Measurements from ENCODE around the gene RRAGB.
"Not testable (repeated sequence)": the region's sequence is repeated elsewhere in the genome, so short reads cannot be mapped to it uniquely, and the experiment has no call there.

RRAGB gene

GRCh38 chrX:55774419-55774818 lies 56.9 kb downstream of the RRAGB start:
- DNase-seq = not testable (repeated sequence)

GRCh38 chrX:55777596-55777995 lies 60.0 kb downstream of the RRAGB start:
- DNase-seq = no peak

GRCh38 chrX:55778322-55778721 lies 60.8 kb downstream of the RRAGB start:
- DNase-seq = no peak

DNA sequence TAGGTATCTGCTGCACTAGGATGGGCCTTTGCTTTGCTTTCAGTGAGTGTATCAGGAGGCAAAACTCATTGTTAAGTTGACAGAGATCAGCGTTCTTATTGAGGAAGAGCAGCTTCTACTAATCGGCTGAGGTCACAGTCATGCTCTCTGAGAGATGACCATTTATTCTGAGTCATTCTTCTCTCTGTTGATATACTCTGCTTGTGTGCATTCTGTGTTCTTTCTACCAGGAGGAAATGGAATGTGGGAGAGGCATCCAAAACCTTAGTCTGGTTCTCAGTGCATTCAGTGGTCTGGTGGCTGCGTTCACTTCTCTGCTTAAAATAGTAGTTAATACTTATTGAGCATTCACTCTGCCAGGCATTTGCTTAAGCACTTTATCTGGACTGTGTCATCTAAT lies 66.2 kb downstream of the RRAGB start:
- no peak for DNase-seq

GRCh38 chrX:55787063-55787462 lies 69.5 kb downstream of the RRAGB start:
- no peak for DNase-seq

DNA sequence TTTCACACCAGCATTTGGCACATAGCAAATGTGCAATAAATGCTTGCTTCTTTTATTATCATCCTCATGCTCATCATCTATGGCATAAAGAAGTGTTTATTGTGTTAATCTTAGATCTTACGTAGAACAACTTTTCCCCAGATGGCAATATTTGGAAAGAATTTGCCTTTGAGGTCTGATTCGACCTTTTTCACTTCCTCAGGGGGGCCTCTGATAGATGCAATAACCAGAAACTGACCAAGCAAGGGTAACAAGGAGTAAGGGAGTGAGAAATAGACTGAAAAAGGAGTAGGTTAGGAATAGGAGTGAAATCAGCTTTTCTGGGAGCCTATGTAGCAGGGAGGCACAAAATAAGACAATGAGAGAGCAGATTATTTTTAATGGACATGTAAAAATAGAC lies 70.2 kb downstream of the RRAGB start:
- DNase-seq = no peak

- no peak for DNase-seq
Observed at GRCh38 chrX:55794405-55794804, 76.9 kb downstream of the RRAGB start.

- no peak for DNase-seq
Observed at GRCh38 chrX:55796496-55796895, 78.9 kb downstream of the RRAGB start.

GRCh38 chrX:55801811-55802210 lies 84.3 kb downstream of the RRAGB start:
- DNase-seq = no peak

All from SW 1271 (cell line).